IPS-18a (cell line): Measurements from ENCODE around the gene OAF.

ENCODE experiments used
- H3K27ac ChIP-seq: one replicate; pipeline ENCODE4 v1.5.1; 2013; ENCODE audit warnings: low read length
- H3K27me3 ChIP-seq: one replicate; pipeline ENCODE4 v1.6.1; 2013; ENCODE audit warnings: mild to moderate bottlenecking, low read length; ENCODE audit not compliant: control insufficient read depth, insufficient read depth
- H3K36me3 ChIP-seq: one replicate; pipeline ENCODE4 v1.6.1; 2013; ENCODE audit warnings: low read depth, low read length; ENCODE audit not compliant: control insufficient read depth
- H3K4me1 ChIP-seq: one replicate; pipeline ENCODE4 v1.6.1; 2013; ENCODE audit warnings: low read depth, low read length; ENCODE audit not compliant: control insufficient read depth
- H3K4me3 ChIP-seq: one replicate; pipeline ENCODE4 v1.5.1; 2013; ENCODE audit warnings: low read length
- H3K9ac ChIP-seq: one replicate; pipeline ENCODE4 v1.6.1; 2013; ENCODE audit warnings: mild to moderate bottlenecking, low read length, moderate library complexity
- H3K9me3 ChIP-seq: one replicate; pipeline ENCODE4 v1.6.1; 2013; ENCODE audit warnings: low read depth, low read length; ENCODE audit not compliant: control insufficient read depth

Gene OAF

DNA sequence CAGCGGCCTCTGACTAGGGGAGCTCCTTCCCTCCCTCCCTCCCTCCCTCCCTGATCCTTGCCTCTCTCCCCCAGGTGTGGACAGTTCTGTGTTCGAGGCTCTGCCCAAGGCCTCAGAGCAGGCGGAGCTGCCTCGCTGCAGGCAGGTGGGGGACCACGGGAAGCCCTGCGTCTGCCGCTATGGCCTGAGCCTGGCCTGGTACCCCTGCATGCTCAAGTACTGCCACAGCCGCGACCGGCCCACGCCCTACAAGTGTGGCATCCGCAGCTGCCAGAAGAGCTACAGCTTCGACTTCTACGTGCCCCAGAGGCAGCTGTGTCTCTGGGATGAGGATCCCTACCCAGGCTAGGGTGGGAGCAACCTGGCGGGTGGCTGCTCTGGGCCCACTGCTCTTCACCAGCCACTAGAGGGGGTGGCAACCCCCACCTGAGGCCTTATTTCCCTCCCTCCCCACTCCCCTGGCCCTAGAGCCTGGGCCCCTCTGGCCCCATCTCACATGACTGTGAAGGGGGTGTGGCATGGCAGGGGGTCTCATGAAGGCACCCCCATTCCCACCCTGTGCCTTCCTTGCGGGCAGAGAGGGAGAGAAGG, 18.1 kb downstream of the OAF start:
- Histone ChIP-seq H3K9me3 (no peaks in the 10 kb centered on the region), H3K9ac (no peak overlapping the region), H3K36me3 (no peaks in the 10 kb centered on the region), H3K4me1 (peaks cover 9% of the 10 kb centered on the region), H3K4me3 (no peak overlapping the region), H3K27ac (no peak overlapping the region), H3K27me3 (peaks cover 3% of the 10 kb centered on the region)

DNA sequence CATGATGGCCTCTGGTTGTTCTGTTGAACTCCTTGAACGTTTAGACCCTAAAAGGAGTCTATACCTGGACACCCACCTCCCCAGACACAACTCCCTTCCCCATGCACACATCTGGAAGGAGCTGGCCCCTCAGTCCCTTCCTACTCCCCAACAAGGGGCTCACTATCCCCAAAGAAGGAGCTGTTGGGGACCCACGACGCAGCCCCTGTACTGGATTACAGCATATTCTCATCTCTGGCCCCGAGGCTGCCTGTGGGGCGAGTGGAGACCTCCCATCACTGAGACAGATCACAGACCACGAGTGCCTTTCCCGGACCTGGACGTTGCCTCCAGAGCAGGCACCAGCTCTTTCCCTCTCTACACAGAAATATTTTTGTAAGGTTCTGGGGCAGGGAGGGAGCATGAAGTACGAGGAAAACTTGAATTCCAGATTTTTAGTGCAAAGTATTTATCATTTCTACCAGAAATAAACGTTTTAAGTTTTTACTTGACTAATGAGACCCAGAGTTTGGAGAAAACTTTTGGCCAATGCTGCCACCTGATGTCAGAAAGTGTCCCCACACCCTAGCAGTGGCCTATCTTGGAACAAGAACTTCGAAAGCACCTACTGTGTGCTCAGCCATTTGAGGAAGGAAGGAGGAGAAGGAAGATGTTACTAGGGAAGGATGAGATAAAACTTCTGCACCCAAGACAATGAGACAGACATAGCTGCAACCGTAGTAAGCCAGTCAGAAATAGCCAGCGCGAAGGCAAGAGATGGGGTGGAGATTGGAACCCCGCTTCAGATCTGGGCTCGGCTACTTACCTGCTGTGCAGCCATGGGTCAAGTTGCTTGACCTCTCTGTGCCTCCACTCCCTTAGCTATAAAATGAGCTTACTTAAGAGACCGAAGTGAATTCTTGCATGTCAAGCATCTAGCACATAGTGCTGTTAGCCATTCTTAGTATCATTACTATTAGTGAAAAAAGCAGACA, 18.9 kb downstream of the OAF start:
- H3K9me3 ChIP-seq: no peaks in the 10 kb centered on the region
- no peak overlapping the region for H3K9ac ChIP-seq
- peaks cover 6% of the 10 kb centered on the region for H3K4me1 ChIP-seq
- no peaks in the 10 kb centered on the region for H3K36me3 ChIP-seq
- H3K4me3 ChIP-seq: no peak overlapping the region
- H3K27me3 ChIP-seq: no peaks in the 10 kb centered on the region
- H3K27ac ChIP-seq: no peak overlapping the region

DNA sequence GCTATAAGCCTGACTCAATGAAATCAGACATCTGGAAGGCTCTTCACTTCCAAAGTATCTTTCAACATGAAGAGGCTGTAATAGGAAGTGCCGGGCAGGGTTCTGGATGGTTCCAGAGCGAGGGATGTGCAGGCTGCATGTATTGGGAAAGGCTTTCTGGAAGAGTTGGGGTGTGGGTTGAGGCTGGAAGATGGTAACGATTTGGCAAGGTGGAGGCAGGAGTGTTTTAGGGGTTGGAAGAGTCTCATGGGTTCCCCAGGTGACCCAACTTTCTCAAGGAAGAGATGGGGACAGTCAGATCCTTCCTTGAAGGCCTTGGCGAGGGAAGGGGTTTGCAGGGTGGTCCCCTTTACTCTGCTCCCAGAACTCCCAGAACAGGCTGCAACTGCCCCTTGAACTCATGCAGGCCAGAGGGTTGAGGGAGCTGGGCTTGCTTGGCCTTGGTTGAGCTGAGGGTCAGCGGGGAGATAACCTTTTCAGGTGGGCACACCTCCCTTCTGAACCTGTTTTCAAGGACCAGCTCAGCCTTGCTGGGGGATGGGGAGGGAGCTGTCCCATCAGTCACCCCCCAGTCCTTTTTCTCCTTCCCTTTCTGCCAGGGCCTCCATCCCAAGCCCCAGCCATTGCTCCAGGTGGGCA, 19.7 kb downstream of the OAF start:
- Histone ChIP-seq H3K9me3 (no peaks in the 10 kb centered on the region), H3K9ac (no peak overlapping the region), H3K27ac (no peak overlapping the region), H3K4me1 (no peaks in the 10 kb centered on the region), H3K36me3 (no peaks in the 10 kb centered on the region), H3K4me3 (no peak overlapping the region), H3K27me3 (no peaks in the 10 kb centered on the region)

DNA sequence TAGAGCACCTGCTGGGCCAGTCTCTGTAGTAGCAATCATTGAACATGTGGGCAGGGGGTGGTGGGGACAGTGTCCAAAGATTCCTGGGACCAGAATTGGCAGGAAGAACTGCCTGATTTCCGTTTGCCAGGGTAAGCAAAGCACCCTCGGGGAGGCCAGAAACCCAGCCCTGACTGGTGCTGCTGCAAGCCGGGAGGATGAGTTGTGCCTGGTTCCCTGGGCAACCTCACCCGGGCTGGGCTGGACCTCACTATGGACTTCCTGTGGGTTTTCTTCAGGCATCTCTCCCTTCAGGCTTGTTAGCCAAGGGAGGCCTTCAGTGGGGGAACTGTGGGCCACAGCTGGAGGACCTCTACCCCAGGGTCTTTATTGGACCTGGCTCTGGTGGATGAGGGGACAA, 21.1 kb downstream of the OAF start:
- H3K4me3 ChIP-seq: no peak overlapping the region
- H3K27ac ChIP-seq: no peak overlapping the region
- H3K36me3 ChIP-seq: no peaks in the 10 kb centered on the region
- peaks cover 3% of the 10 kb centered on the region for H3K4me1 ChIP-seq
- no peaks in the 10 kb centered on the region for H3K9me3 ChIP-seq
- H3K9ac ChIP-seq: no peak overlapping the region
- no peaks in the 10 kb centered on the region for H3K27me3 ChIP-seq

DNA sequence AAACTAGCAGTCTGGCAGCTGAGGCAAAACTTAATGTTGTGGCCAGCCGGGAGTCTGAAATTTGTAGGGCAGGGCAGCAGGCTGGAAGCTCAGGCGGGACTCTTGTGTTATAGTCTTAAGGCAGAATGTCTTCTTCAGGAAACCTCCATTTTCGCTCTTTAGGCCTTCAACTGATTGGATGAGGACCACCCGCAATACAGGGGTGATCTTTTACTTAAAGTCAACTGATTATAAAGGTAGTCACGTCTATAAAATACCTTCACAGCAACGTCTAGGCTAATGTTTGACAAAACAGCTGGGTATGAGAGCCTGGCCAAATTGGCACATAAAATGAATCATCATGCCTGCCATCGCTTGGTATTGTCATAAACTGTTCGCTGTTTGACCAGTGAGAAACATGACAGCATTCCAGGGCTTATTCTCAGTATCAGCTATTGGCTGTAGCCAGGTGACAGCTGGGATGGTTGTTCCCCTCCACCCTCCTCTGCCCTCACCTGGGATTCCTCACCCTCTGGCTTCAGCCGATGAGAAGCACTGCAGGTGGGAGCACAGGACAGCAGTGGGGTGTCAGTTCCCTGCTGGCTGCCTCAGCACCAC, 22.5 kb downstream of the OAF start:
- no peaks in the 10 kb centered on the region for H3K27me3 ChIP-seq
- H3K9me3 ChIP-seq: no peaks in the 10 kb centered on the region
- H3K36me3 ChIP-seq: no peaks in the 10 kb centered on the region

DNA sequence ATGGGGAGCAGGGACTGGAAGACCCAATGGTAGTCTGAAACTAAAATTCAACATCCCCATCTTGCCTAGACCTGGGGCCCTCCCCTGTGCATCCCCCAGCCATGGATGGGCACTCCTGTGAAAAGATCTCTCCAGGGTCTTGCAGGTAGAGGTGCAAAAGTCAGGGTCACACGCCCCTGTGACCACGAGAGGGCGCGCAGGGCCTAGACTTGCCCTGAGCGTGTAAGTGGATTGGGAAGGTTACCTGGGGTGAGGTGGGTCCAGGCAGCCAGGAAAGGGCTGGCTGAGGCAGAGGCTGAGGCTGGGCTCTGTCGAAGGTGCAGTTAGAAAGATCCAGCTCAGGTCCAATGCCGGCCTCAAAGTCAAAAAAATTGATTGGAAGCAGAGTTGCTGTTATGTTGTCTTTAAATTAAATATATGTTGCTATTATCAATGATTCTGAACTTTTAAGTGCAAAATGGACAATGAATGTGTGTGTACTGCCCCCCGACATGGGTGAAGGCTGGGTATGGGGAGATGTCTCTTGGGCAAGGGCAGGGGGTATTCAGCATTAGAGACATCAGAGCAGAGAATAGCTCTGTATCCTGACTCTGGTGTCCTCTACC, 24.3 kb downstream of the OAF start:
- H3K4me1 ChIP-seq: peaks cover 3% of the 10 kb centered on the region

More for the DNA sequence above, 22.5 kb downstream of the OAF start:
- Histone ChIP-seq H3K4me1 (peaks cover 3% of the 10 kb centered on the region), H3K27ac (no peak overlapping the region), H3K9ac (no peak overlapping the region), H3K4me3 (no peak overlapping the region)

DNA sequence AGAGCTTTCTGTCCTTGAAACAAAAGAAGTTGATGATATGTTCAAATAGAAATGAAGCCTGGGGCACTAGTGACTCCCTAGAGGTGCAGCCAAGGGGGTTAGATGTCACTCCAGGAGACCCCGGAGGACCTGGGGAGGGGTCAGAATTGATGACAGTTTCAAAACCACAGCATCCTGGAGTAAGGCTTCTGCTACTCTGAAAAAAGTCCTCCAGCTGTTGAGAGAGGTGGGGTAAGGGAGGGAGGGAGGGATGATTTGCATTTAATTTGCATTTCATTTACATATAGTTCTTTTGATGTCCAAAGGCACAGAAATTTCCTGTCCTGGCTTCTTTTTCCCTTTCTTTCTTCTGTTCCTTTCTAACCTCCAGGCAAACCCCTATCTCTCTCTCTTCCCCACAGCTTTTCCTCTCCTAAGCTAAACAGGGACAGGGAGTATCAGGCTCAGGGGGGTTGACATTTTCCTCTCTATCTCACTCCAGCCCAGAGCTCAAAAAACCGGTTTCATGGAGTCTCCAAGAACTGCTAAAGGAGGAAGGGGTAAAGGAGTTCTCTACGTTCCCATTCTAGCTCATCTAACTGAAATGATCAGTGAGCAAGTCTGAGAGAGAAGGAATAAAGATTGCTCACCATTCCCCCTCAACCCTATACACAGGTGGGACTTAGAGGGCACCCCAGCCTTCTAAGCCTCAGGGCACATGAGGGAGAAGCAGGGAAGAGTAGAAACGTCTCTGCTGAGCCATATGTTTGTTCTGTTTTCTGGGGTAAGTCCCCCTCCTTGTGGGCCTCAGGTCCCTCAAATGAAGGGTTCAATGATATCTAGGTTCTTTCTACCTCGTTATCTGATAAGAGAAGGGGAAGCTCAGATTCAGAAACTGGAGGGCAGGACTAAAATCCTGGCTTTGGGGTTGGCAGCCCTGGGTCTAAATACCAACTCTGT, 25.6 kb downstream of the OAF start:
- H3K27ac ChIP-seq: no peak overlapping the region
- H3K9ac ChIP-seq: peak overlapping the region; percentile 33
- H3K4me1 ChIP-seq: peaks cover 3% of the 10 kb centered on the region
- H3K4me3 ChIP-seq: no peak overlapping the region
- H3K27me3 ChIP-seq: peaks cover 28% of the 10 kb centered on the region
- H3K36me3 ChIP-seq: no peaks in the 10 kb centered on the region
- H3K9me3 ChIP-seq: no peaks in the 10 kb centered on the region

More for the DNA sequence above, 24.3 kb downstream of the OAF start:
- H3K27me3 ChIP-seq: peaks cover 15% of the 10 kb centered on the region
- H3K4me3 ChIP-seq: no peak overlapping the region
- no peak overlapping the region for H3K9ac ChIP-seq
- no peaks in the 10 kb centered on the region for H3K9me3 ChIP-seq
- no peaks in the 10 kb centered on the region for H3K36me3 ChIP-seq
- no peak overlapping the region for H3K27ac ChIP-seq

DNA sequence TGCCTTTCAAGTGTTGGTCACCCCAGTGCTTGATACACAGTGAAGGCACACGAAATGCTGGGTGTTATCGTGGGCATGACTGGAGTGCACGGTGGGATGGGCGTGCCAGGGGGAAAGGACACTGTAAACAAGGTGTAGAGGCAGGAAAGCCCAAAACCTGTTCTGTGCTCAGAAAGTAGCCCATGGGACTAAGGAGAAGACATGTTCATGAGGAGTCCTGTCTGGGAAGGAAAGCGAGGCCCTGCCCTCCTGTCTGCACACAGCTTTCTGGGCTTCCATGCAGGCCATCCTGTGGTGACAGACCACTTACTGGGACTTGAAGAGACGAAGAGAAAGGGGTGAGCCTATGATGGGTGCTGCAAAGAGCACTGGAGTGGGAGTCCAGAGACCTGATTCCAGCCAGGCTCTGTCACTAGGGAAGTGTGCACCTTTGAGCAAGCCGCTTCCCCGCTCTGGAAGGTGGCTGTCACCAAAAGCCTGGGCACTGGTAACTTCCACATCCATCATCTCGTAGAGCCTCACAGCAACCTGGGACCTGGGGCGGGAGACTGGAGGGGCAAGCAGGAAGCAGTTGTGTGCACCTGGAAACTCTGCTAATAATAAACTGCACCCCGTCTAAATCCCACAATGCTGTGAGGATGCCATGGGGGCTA, 28.3 kb downstream of the OAF start:
- Histone ChIP-seq H3K9ac (no peak overlapping the region), H3K9me3 (no peaks in the 10 kb centered on the region), H3K27ac (no peak overlapping the region), H3K4me3 (no peak overlapping the region), H3K4me1 (peaks cover 3% of the 10 kb centered on the region), H3K36me3 (no peaks in the 10 kb centered on the region), H3K27me3 (peaks cover 30% of the 10 kb centered on the region)

DNA sequence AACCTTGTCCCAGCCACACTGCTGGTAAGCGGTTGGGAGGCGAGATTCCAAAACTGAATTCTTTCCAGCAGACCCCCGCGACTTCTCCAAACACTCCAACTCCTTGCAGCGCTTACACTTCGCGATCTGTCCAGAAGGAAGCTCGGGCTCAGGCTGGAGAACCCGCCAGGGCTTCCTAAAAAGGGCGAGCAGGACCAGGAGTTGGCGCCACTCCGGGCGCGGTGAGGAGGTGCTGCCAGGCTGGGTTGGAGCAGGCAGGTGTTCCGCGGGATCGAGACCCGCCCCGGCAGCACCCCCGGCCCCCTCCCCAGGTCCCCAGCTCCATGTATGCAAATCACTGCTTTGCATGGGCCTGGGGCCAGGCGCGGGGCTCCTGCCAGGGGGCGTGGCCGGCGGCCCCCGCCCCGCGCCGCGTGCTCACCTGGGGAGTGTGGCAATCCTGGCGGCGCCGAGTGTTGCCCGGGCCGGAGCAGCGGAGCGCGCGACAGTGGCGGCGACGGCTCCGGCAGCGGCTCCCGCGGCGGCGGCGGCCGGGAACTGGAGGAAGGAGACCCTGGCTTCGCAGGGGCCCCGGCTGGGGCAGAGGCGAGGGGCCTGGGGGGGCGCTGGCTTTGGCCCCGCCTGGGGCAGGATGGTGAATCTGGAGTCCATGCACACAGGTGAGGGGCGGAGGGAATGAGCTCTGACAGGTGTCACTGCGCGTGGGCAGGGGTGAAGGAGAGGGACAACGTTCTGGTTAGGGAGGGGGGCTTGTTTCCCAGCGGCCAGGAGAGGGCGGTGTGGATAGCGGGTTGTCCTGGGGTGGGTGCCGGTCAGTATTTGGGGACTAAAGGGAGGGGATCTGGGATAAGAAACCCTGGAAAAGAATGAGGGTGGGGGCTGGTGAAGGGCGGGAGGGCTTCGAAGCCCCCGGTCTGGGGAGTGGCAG, 29.1 kb downstream of the OAF start, which contains the start of gene POU2F3:
POU2F3 (plus strand) TSS at position 428 of the 928 bp plus-strand sequence; CDS start at position 632, 204 bp downstream.
- Histone ChIP-seq H3K27me3 (peaks cover 30% of the 10 kb centered on the region), H3K4me1 (peaks cover 10% of the 10 kb centered on the region), H3K9me3 (no peaks in the 10 kb centered on the region), H3K36me3 (no peaks in the 10 kb centered on the region), H3K27ac (no peak within 1 kb of the TSS), H3K4me3 (peak within 1 kb of the TSS; percentile 51), H3K9ac (no peak within 1 kb of the TSS)
